CD8-positive, alpha-beta memory T cell (primary cell): ENCODE data around the gene GNA12. TPM values are rescaled to one million over a fixed set of nuclear protein-coding genes. Genes with fewer than 3 reads are reported as not detected.
"Not testable (repeated sequence)": the region's sequence is repeated elsewhere in the genome, so short reads cannot be mapped to it uniquely, and the experiment has no call there.

Experiments used
- CTCF ChIA-PET: fragments of 350-600 bp; sonication (Branson Sonifier 250); formaldehyde crosslinking; loops from one replicate; lab custom pipeline; 2021; ENCODE audit warnings: antibody characterized with exemption; lab: Charles Lee
- POLR2A ChIA-PET: fragments of 350-600 bp; sonication (Branson Sonifier 250); formaldehyde crosslinking; loops from one replicate; lab custom pipeline; 2021; ENCODE audit warnings: antibody characterized with exemption; lab: Charles Lee
- DNase-seq, 5 donors: peaks; one replicate each; pipeline versions ENCODE4 v3.0.0 to v3.0.0-alpha.2; 2020 to 2022; ENCODE audit warnings: mixed read lengths in 1 of 5
- H3K27ac ChIP-seq: one replicate; pipeline ENCODE4 v1.7.0; 2013; ENCODE audit warnings: low read depth, mild to moderate bottlenecking, low read length, moderate library complexity
- H3K27me3 ChIP-seq: 2 replicates; pipeline ENCODE4 v1.7.0; 2013; ENCODE audit warnings: low read length, mild to moderate bottlenecking; ENCODE audit not compliant: insufficient read depth, poor library complexity, severe bottlenecking
- H3K36me3 ChIP-seq: 2 replicates; pipeline ENCODE4 v1.7.0; 2013; ENCODE audit warnings: mild to moderate bottlenecking, low read length, moderate library complexity; ENCODE audit not compliant: insufficient read depth
- H3K4me1 ChIP-seq: 2 replicates; pipeline ENCODE4 v1.7.0; 2013; ENCODE audit warnings: mild to moderate bottlenecking, low read length, moderate library complexity; ENCODE audit not compliant: insufficient read depth
- H3K4me3 ChIP-seq: 2 replicates; pipeline ENCODE4 v1.7.0; 2013; ENCODE audit warnings: mild to moderate bottlenecking, low read length
- H3K9me3 ChIP-seq: 2 replicates; pipeline ENCODE4 v1.7.0; 2013; ENCODE audit warnings: mild to moderate bottlenecking, low read length
- H3K27ac Mint-ChIP-seq, 8 donors: one replicate each; pipeline ENCODE4 v1.8.0; 2020 to 2021; ENCODE audit warnings: mixed read lengths in 8 of 8, mild to moderate bottlenecking in 6 of 8, inconsistent platforms in 3 of 8, moderate library complexity in 3 of 8
- H3K27me3 Mint-ChIP-seq, 2 donors: one replicate each; pipeline ENCODE4 v1.8.0; 2020 to 2021; ENCODE audit warnings: mixed read lengths in 2 of 2, mild to moderate bottlenecking in 1 of 2, moderate library complexity in 1 of 2
- H3K36me3 Mint-ChIP-seq, 3 donors: one replicate each; pipeline ENCODE4 v1.8.0; 2020 to 2021; ENCODE audit warnings: mixed read lengths in 3 of 3, inconsistent platforms in 1 of 3, mild to moderate bottlenecking in 1 of 3
- H3K4me1 Mint-ChIP-seq, 3 donors: one replicate each; pipeline ENCODE4 v1.8.0; 2020 to 2021; ENCODE audit warnings: mixed read lengths in 3 of 3, inconsistent platforms in 1 of 3, mild to moderate bottlenecking in 1 of 3
- H3K4me3 Mint-ChIP-seq, 7 donors: one replicate each; pipeline ENCODE4 v1.8.0; 2020 to 2021; ENCODE audit warnings: mixed read lengths in 7 of 7, mild to moderate bottlenecking in 6 of 7, moderate library complexity in 4 of 7, inconsistent platforms in 2 of 7
- H3K9me3 Mint-ChIP-seq, 5 donors: one replicate each; pipeline ENCODE4 v1.8.0; 2020 to 2022; ENCODE audit warnings: mixed read lengths in 5 of 5, mild to moderate bottlenecking in 3 of 5, moderate library complexity in 2 of 5, inconsistent platforms in 1 of 5
- polyA plus RNA-seq: library from polyadenylated mRNA; unstranded; fragments of 300-500 nt; fragmentation: Illumina TruSeq; gene quantifications from one replicate; pipeline ENCODE4 v1.2.3, GENCODE V29; 2021
- total RNA-seq, 2 experiments: library from RNA; stranded (reverse); gene quantifications; one replicate each; pipeline ENCODE4 v1.2.3, GENCODE V29; 2021

GNA12 gene
- total and polyA plus RNA-seq, 3 experiments from 2014 or later = 11.2 to 21.2 (median 20.6) TPM

DNA sequence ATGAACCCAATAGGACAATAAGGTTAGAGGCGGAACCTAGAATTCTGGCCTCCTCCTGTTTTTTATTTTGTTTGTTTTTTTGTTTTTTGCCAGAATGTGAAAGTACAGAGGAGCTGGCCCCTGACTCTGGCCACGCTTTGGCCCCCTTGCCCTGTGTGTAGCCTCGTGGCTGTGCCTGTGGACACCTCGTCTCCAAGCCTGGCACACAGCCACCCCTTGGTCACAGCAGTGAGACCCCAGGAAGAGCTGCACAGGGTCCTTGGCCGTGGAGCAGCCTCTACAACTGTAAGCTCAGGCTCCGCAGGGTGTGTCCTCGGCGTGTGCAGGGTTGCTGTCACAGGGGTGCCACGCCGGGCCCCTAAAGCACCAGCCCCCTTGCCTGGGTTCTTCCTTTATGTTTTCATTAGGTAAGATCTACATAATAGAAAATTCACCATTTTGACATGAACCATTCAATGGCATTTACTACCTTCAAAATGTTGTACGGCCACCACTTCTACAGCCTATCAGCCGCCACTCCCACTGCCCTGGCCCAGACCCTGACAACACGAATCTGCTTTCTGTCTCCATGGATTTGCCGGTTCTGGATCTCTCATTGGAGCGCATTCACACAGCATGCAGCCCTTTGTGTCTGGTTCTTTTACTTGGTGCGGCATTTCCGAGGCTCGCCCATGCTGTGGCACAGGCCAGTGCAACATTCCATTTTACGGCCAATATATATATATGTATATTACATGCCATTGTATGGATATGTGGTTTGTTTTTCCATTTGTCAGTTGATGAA is 105.2 kb downstream of the GNA12 start:
- H3K4me3 ChIP-seq = no peak overlapping the region
- no peak overlapping the region for H3K27ac ChIP-seq
- H3K27ac Mint-ChIP-seq = peak overlapping the region in 1 of 8 donors; percentile 88
- no peak for DNase-seq
- no peaks in the 10 kb centered on the region for H3K4me1 ChIP-seq
- H3K9me3 Mint-ChIP-seq = no peaks in the 10 kb centered on the region
- ChIA-PET CTCF (no interaction called here), POLR2A (no interaction called here)
- H3K4me3 Mint-ChIP-seq = no peak overlapping the region
- no peaks in the 10 kb centered on the region for H3K9me3 ChIP-seq
- H3K36me3 ChIP-seq = no peaks in the 10 kb centered on the region
- no peaks in the 10 kb centered on the region for H3K27me3 ChIP-seq
- H3K4me1 Mint-ChIP-seq = peaks cover 0 to 18% (median 6%) of the 10 kb centered on the region in 3 donors
- peaks cover 0 to 6% (median 4%) of the 10 kb centered on the region in 3 donors for H3K36me3 Mint-ChIP-seq
- peaks cover 0 to 2% of the 10 kb centered on the region in 2 donors for H3K27me3 Mint-ChIP-seq

DNA sequence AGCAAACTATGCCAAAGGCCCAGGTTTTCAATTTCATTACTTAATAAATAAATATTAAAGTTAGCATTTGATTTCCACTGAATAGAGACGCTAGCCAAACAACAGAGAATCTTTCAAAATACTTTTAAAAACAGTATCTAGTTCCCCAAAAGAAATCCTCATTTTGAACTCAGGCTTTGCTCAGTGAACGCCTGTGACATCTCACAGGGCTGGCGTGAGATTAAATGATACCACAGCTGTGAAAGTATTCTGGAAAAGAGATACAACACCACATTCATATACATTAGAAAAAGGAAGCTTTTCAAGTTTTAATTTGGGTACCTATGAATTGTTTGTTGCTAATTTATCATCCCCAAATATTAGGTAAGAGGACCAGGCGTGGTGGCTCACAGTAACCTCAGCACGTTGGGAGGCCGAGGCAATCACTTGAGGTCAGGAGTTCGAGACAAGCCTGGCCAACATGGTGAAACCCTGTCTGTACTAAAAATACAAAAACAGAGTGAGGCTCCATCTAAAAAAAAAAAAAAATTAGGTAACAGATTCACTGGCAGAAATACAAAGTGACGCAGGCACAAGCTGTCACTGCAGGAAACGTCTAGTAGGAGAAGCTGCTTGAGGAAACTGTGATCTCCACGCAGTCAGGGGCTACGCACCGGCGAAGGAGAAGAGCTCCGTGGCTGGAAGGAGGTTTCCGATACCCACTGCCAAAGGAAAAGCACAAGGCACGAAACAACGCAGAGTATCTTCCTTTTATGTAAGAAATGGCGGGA is 106.2 kb downstream of the GNA12 start:
- Histone ChIP-seq H3K4me3 (no peak overlapping the region), H3K27ac (no peak overlapping the region), H3K4me1 (no peaks in the 10 kb centered on the region), H3K27me3 (no peaks in the 10 kb centered on the region), H3K36me3 (no peaks in the 10 kb centered on the region), H3K9me3 (no peaks in the 10 kb centered on the region)
- Mint-ChIP-seq H3K4me1 (peaks cover 0 to 25% (median 6%) of the 10 kb centered on the region in 3 donors), H3K9me3 (no peaks in the 10 kb centered on the region), H3K27me3 (peaks cover 0 to 2% of the 10 kb centered on the region in 2 donors), H3K4me3 (no peak overlapping the region), H3K36me3 (peaks cover 0 to 8% (median 6%) of the 10 kb centered on the region in 3 donors), H3K27ac (no peak overlapping the region)
- ChIA-PET POLR2A (no interaction called here), CTCF (no interaction called here)
- no peak for DNase-seq

DNA sequence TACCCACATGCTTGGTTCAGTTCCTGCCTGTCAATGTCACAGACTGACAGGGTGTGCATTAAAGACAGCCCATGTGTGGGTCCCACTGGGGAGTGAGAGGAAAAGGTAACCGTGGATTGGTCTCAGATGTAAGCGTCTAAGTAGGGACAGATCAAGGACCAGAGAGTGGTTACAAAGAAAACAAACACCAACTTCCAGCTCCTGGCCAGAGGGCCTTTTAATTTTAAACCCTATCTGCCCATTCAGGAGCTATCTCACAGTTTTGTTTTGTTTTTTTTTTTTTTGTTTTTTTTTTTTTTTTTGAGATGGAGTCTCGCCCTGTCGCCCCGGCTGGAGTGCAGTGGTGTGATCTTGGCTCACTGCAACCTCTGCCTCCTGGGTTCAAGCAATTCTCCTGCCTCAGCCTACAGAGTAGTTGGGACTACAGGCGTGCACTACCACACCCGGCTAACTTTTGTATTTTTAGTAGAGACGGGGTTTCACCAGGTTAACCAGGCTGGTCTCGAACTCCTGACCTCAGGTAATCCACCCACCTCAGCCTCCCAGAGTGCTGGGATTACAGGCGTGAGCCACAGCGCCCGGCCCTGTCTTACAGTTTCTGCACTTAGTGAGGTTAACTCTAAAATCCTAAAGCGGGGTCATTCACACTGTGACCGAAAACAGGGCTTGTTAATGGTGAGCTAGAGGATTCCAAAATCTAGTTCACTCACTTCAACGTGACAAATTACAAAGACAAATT is 106.9 kb downstream of the GNA12 start:
- Mint-ChIP-seq H3K36me3 (peaks cover 0 to 13% (median 5%) of the 10 kb centered on the region in 3 donors), H3K4me1 (peaks cover 0 to 30% (median 6%) of the 10 kb centered on the region in 3 donors), H3K27ac (peak overlapping the region in 1 of 8 donors; percentile 19)
- H3K4me3 ChIP-seq, DNase-seq, H3K27me3 Mint-ChIP-seq, H3K9me3 ChIP-seq, H3K36me3 ChIP-seq, H3K27me3 ChIP-seq, H3K4me3 Mint-ChIP-seq, POLR2A ChIA-PET, H3K9me3 Mint-ChIP-seq, H3K27ac ChIP-seq, CTCF ChIA-PET, H3K4me1 ChIP-seq: not testable (repeated sequence)

DNA sequence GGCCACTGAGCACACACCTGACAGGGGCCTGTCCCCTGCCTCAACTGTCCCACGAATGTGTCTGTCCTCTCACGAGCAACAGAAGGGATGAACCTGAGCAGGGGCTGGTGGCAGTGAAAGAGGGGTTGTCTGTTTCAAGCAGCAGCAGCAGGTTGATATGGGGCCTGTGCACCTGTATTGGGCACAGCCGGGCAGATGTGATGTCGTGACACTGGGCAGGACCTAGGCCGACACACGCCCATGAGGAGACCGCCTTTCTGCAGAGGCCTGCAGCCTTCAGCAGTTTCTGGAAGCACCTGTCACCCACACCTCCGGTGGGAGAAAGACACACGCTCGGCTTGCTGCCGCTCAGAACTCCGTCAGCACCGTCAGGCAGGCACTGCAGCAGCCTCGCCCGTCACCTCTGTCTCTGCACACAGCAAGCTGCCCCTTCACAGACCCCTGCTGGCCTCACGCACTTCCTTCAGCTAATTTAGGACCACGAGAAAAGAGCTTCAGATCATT is 107.6 kb downstream of the GNA12 start:
- peak overlapping the region in 2 of 8 donors; percentile 19 to 51 for H3K27ac Mint-ChIP-seq
- no peaks in the 10 kb centered on the region for H3K27me3 ChIP-seq
- no peaks in the 10 kb centered on the region for H3K9me3 Mint-ChIP-seq
- H3K9me3 ChIP-seq = no peaks in the 10 kb centered on the region
- H3K4me3 Mint-ChIP-seq = no peak overlapping the region
- DNase-seq = no peak
- no peaks in the 10 kb centered on the region for H3K4me1 ChIP-seq
- H3K27ac ChIP-seq = no peak overlapping the region
- peaks cover 0 to 20% (median 9%) of the 10 kb centered on the region in 3 donors for H3K36me3 Mint-ChIP-seq
- no peak overlapping the region for H3K4me3 ChIP-seq
- peaks cover 0 to 37% (median 6%) of the 10 kb centered on the region in 3 donors for H3K4me1 Mint-ChIP-seq
- ChIA-PET POLR2A (no interaction called here), CTCF (interaction anchor here (1.2 kb wide), 1 partner anchor 27 kb away, joined by 4 read pairs; no protein-coding TSS in a partner anchor)
- no peaks in the 10 kb centered on the region for H3K36me3 ChIP-seq
- peaks cover 0 to 2% of the 10 kb centered on the region in 2 donors for H3K27me3 Mint-ChIP-seq

DNA sequence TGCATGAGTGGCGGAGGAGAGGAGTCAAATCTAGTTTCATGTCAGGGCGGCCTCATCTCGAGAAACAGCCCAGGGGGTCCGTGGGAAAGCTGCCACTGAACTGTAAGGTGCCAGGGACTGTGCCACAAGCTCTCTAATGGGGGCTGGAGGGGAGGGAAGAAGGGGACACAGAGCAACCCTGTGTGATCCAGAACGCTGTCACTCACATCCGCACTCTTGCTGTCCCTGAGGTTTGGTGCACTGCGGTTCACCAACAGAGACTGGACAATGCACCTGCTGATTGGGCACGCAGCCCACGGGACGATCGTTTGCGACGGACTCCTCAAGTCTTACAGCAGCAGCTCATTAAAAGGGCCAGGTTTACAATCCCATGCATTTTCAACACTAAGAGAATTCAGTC is 108.4 kb downstream of the GNA12 start:
- Histone ChIP-seq H3K27ac (no peak overlapping the region), H3K27me3 (no peaks in the 10 kb centered on the region), H3K9me3 (no peaks in the 10 kb centered on the region), H3K4me1 (no peaks in the 10 kb centered on the region), H3K4me3 (no peak overlapping the region), H3K36me3 (peaks cover 7% of the 10 kb centered on the region)
- DNase-seq = no peak
- POLR2A ChIA-PET = no interaction called here
- H3K9me3 Mint-ChIP-seq = no peaks in the 10 kb centered on the region
- no peak overlapping the region for H3K4me3 Mint-ChIP-seq
- H3K36me3 Mint-ChIP-seq = peaks cover 0 to 27% (median 9%) of the 10 kb centered on the region in 3 donors
- no peak overlapping the region for H3K27ac Mint-ChIP-seq
- H3K4me1 Mint-ChIP-seq = peaks cover 0 to 38% (median 6%) of the 10 kb centered on the region in 3 donors
- CTCF ChIA-PET = interaction anchor here (1.2 kb wide), 1 partner anchor 26 kb away, joined by 4 read pairs; no protein-coding TSS in a partner anchor
- H3K27me3 Mint-ChIP-seq = peaks cover 0 to 2% of the 10 kb centered on the region in 2 donors

DNA sequence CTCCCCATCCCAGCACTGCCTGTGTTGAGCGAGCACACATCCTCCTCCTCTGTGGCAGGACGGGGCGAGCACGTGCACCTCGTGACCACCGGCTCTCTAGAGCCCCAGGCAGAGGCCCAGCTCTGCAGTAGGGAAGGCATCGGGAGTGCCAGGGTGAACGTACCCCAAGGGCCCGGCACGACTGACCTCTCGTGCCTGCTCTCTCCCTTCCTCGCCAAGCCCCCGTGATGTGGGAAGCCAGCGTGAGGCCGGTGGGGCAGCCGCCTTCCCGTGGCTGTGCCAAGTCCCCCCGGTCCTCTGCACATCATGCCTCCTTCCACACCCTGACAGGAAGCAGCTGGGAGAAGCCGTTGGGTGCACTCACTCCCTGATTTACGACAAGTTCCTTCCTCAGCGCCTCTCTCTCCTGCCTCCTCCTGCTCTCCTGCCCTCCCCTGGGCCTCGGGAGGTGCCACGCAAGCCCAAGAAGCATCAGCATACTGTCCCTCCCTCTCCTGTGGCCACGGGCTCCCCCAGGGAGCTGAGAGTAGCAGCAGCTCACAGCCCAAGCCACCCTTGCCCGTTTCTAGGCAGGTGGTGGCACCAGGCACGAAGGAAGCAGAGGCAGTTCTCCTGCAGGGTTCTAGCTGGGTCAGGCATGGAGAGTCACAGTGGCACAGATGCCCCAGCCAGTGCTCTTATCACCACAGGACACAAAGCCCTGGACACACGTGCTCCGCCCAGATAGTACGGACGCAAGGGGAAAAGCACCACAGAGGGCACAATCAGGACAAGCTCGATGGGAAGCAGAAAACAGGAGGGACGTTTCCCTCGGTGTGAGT is 109.1 kb downstream of the GNA12 start:
- Mint-ChIP-seq H3K4me3 (no peak overlapping the region), H3K36me3 (peaks cover 0 to 33% (median 8%) of the 10 kb centered on the region in 3 donors), H3K27ac (peak overlapping the region in 1 of 8 donors; percentile 53), H3K4me1 (peaks cover 0 to 38% (median 6%) of the 10 kb centered on the region in 3 donors), H3K9me3 (no peaks in the 10 kb centered on the region), H3K27me3 (peaks cover 0 to 2% of the 10 kb centered on the region in 2 donors)
- Histone ChIP-seq H3K4me3 (no peak overlapping the region), H3K36me3 (peaks cover 9% of the 10 kb centered on the region), H3K4me1 (no peaks in the 10 kb centered on the region), H3K9me3 (no peaks in the 10 kb centered on the region), H3K27me3 (no peaks in the 10 kb centered on the region), H3K27ac (no peak overlapping the region)
- no peak for DNase-seq
- CTCF ChIA-PET = interaction anchor here (1.2 kb wide), 1 partner anchor 25 kb away, joined by 4 read pairs; no protein-coding TSS in a partner anchor
- POLR2A ChIA-PET = no interaction called here

DNA sequence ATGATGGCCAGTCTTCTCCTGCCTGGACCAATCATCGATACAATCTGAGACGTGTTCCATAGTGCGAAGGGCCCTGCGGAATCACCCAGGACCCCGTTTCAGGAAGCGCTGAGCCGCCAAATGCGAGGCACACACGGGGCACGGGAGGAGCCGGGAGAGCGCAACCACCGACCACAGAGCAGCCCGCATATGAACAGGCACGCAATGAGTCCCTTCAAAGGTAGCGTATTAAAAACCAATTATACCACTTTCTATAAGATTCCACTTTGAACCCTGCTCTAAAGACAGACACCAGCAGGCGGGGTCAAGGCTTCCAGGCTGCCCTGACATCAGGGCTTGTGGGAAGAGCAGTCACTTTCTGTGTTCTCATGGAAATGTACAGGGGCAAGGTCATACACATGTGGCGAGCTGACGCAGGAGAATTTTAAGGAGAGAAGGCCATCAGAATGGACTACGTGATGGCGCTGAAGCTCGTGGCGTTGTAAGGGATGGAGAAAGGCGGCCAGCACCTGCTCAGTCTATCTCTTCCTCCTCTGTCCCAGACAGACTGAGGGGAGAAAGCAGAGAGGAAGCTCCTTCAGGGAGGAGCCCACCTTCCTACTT is 109.9 kb downstream of the GNA12 start:
- Mint-ChIP-seq H3K9me3 (no peaks in the 10 kb centered on the region), H3K4me1 (peaks cover 0 to 38% (median 6%) of the 10 kb centered on the region in 3 donors), H3K27ac (peak overlapping the region in 2 of 8 donors; percentile 53 to 76), H3K36me3 (peaks cover 0 to 38% (median 7%) of the 10 kb centered on the region in 3 donors), H3K27me3 (peaks cover 0 to 2% of the 10 kb centered on the region in 2 donors), H3K4me3 (no peak overlapping the region)
- Histone ChIP-seq H3K27me3 (no peaks in the 10 kb centered on the region), H3K27ac (no peak overlapping the region), H3K4me3 (no peak overlapping the region), H3K36me3 (peaks cover 9% of the 10 kb centered on the region), H3K4me1 (no peaks in the 10 kb centered on the region), H3K9me3 (no peaks in the 10 kb centered on the region)
- ChIA-PET CTCF (no interaction called here), POLR2A (no interaction called here)
- no peak for DNase-seq
